KMS-11 (cell line): Measurements from ENCODE around the gene RAP1GAP2.

Source experiments
- H2AFZ ChIP-seq: fragments of 200-600 bp; sonication (generic); 2 replicates; pipeline ENCODE4 v1.6.1; 2016; ENCODE audit warnings: antibody characterized with exemption, mixed run types, low read depth
- H3K27ac ChIP-seq: fragments of 200-600 bp; sonication (generic); 2 replicates; pipeline ENCODE4 v1.6.1; 2016; ENCODE audit warnings: mild to moderate bottlenecking, mixed run types
- H3K27me3 ChIP-seq: fragments of 200-600 bp; sonication (generic); 2 replicates; pipeline ENCODE4 v1.6.1; 2017; ENCODE audit warnings: mild to moderate bottlenecking, low read depth, mixed run types, moderate library complexity; ENCODE audit not compliant: insufficient read depth
- H3K36me3 ChIP-seq: fragments of 200-600 bp; sonication (generic); 2 replicates; pipeline ENCODE4 v1.6.1; 2017; ENCODE audit warnings: mild to moderate bottlenecking, mixed run types; ENCODE audit not compliant: insufficient read depth
- H3K4me1 ChIP-seq: fragments of 200-600 bp; sonication (generic); 2 replicates; pipeline ENCODE4 v1.6.1; 2016; ENCODE audit warnings: mild to moderate bottlenecking, low read depth, mixed run types; ENCODE audit not compliant: poor library complexity, severe bottlenecking
- H3K4me2 ChIP-seq: fragments of 200-600 bp; sonication (generic); 2 replicates; pipeline ENCODE4 v1.7.0; 2016; ENCODE audit warnings: mild to moderate bottlenecking, mixed run types
- H3K4me3 ChIP-seq: fragments of 200-600 bp; sonication (generic); IDR thresholded peaks from 2 replicates; pipeline ENCODE4 v1.6.1; 2017; ENCODE audit warnings: low read depth, low read length, mixed read lengths; ENCODE audit not compliant: insufficient read depth
- H3K79me2 ChIP-seq: fragments of 200-600 bp; sonication (generic); 2 replicates; pipeline ENCODE4 v1.6.1; 2016; ENCODE audit warnings: low read depth, mixed run types; ENCODE audit not compliant: insufficient read depth
- H3K9ac ChIP-seq: fragments of 200-600 bp; sonication (generic); 2 replicates; pipeline ENCODE4 v1.6.1; 2016; ENCODE audit warnings: mild to moderate bottlenecking, mixed run types
- H4K20me1 ChIP-seq: fragments of 200-600 bp; sonication (generic); 2 replicates; pipeline ENCODE4 v1.6.1; 2016; ENCODE audit warnings: mild to moderate bottlenecking, mixed run types; ENCODE audit not compliant: insufficient read depth
- CTCF ChIP-seq: fragments of 200-600 bp; sonication (generic); conservative IDR thresholded peaks from 2 replicates; pipeline ENCODE4 v1.6.1; 2017; ENCODE audit warnings: low read depth, mild to moderate bottlenecking, antibody characterized with exemption, low read length, moderate library complexity, mixed read lengths

The RAP1GAP2 gene

GRCh38 chr17:2909846-2910234, 113.6 kb downstream of the RAP1GAP2 start:
- Histone ChIP-seq H3K36me3 (no peaks in the 10 kb centered on the region), H4K20me1 (no peaks in the 10 kb centered on the region), H3K4me3 (no peak overlapping the region), H3K79me2 (no peaks in the 10 kb centered on the region), H3K27ac (no peak overlapping the region), H2AFZ (no peak overlapping the region), H3K4me1 (no peaks in the 10 kb centered on the region), H3K27me3 (peaks cover 20% of the 10 kb centered on the region; the same call in 1 of the 2 replicates), H3K9ac (no peak overlapping the region), H3K4me2 (no peak overlapping the region)
- TF ChIP-seq CTCF, result no peak

GRCh38 chr17:2911035-2911754, 115.0 kb downstream of the RAP1GAP2 start:
- H2AFZ ChIP-seq, result no peak overlapping the region
- no peaks in the 10 kb centered on the region for H3K79me2 ChIP-seq
- H3K36me3 ChIP-seq, result no peaks in the 10 kb centered on the region
- TF ChIP-seq CTCF, result no peak
- H4K20me1 ChIP-seq, result no peaks in the 10 kb centered on the region
- H3K4me3 ChIP-seq, result no peak overlapping the region
- H3K9ac ChIP-seq, result no peak overlapping the region
- H3K27me3 ChIP-seq, result peaks cover 20% of the 10 kb centered on the region; the same call in 1 of the 2 replicates
- no peak overlapping the region for H3K4me2 ChIP-seq
- no peak overlapping the region for H3K27ac ChIP-seq
- H3K4me1 ChIP-seq, result no peaks in the 10 kb centered on the region

- Histone ChIP-seq H3K4me1 (no peaks in the 10 kb centered on the region), H3K27me3 (peaks cover 18% of the 10 kb centered on the region; the same call in 1 of the 2 replicates), H3K36me3 (no peaks in the 10 kb centered on the region), H3K4me2 (no peak overlapping the region), H3K9ac (no peak overlapping the region), H3K4me3 (no peak overlapping the region), H3K79me2 (no peaks in the 10 kb centered on the region), H3K27ac (no peak overlapping the region), H4K20me1 (no peaks in the 10 kb centered on the region), H2AFZ (no peak overlapping the region)
- TF ChIP-seq CTCF, result no peak
These were observed 115.5 kb downstream of the RAP1GAP2 start for GRCh38 chr17:2911755-2912111.

DNA sequence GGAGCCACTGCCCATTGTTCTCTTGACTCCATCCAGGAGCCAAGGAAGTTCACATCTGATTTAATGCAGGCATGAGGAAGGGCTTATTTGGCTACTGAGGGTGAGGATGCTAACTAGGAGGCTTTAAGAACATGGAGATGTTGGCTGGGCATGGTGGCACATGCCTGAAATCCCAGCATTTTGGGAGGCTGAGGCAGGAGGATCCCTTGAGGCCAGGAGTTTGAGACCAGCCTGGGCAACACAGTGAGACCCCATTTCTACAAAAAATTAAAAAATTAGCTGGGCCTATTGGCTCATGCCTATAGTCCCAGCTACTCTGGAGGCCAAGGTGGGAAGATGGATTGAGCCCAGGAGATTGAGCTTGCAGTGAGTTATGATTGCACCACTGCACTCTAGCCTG, 116.5 kb downstream of the RAP1GAP2 start:
- H3K9ac ChIP-seq, result no peak overlapping the region
- H2AFZ ChIP-seq, result no peak overlapping the region
- no peaks in the 10 kb centered on the region for H3K4me1 ChIP-seq
- no peaks in the 10 kb centered on the region for H3K79me2 ChIP-seq
- no peaks in the 10 kb centered on the region for H3K36me3 ChIP-seq
- H3K27me3 ChIP-seq, result peaks cover 8% of the 10 kb centered on the region; the same call in 1 of the 2 replicates
- no peaks in the 10 kb centered on the region for H4K20me1 ChIP-seq
- H3K4me2 ChIP-seq, result no peak overlapping the region
- H3K4me3 ChIP-seq, result no peak overlapping the region
- H3K27ac ChIP-seq, result no peak overlapping the region
- TF ChIP-seq CTCF, result no peak
